DND-41 (cell line): Measurements from ENCODE around the gene RPL15.

Source experiments
- ATAC-seq: fragments of 200-7000 bp; cut with Tn5 transposase; 3 replicates; pipeline ENCODE4 v1.9.1; 2021; ENCODE audit warnings: low read depth; ENCODE audit not compliant: insufficient read depth
- DNase-seq: peaks from one replicate; pipeline ENCODE4 v3.0.0-alpha.2; 2020
- H2AFZ ChIP-seq: 2 replicates; pipeline ENCODE4 v1.6.0; 2012; ENCODE audit warnings: low read depth, low read length
- H3K27ac ChIP-seq: 2 replicates; pipeline ENCODE4 v1.5.1; 2012; ENCODE audit warnings: low read length, inconsistent platforms
- H3K27me3 ChIP-seq: fragments of 200-600 bp; sonication (generic); 2 replicates; pipeline ENCODE4 v1.6.0; 2012; ENCODE audit warnings: low read length, mild to moderate bottlenecking, inconsistent platforms; ENCODE audit not compliant: insufficient read depth, poor library complexity
- H3K36me3 ChIP-seq: 2 replicates; pipeline ENCODE4 v1.5.1; 2012; ENCODE audit warnings: low read length, inconsistent platforms; ENCODE audit not compliant: insufficient read depth
- H3K4me1 ChIP-seq: 2 replicates; pipeline ENCODE4 v1.5.1; 2012; ENCODE audit warnings: mild to moderate bottlenecking, low read length; ENCODE audit not compliant: insufficient read depth
- H3K4me2 ChIP-seq: 2 replicates; pipeline ENCODE4 v1.6.0; 2012; ENCODE audit warnings: mild to moderate bottlenecking, moderate library complexity, low read length, inconsistent platforms; ENCODE audit not compliant: insufficient read depth
- H3K4me3 ChIP-seq, 2 experiments: fragments of 200-600 bp in 1 of 2; shearing (Covaris generic) in 1 of 2; 2 replicates each; pipeline ENCODE4 v1.5.1; 2012 to 2016; ENCODE audit warnings: inconsistent platforms in 2 of 2, low read length in 2 of 2, mild to moderate bottlenecking in 2 of 2, low read depth in 1 of 2, moderate library complexity in 1 of 2
- H3K79me2 ChIP-seq: 2 replicates; pipeline ENCODE4 v1.6.0; 2012; ENCODE audit warnings: low read length, inconsistent platforms; ENCODE audit not compliant: insufficient read depth
- H3K9ac ChIP-seq: 2 replicates; pipeline ENCODE4 v1.6.0; 2012; ENCODE audit warnings: low read depth, mild to moderate bottlenecking, inconsistent platforms, low read length, moderate library complexity
- H3K9me3 ChIP-seq: 2 replicates; pipeline ENCODE4 v1.5.1; 2012; ENCODE audit warnings: low read length, moderate library complexity, mild to moderate bottlenecking, inconsistent platforms; ENCODE audit not compliant: insufficient read depth, severe bottlenecking
- H4K20me1 ChIP-seq: 2 replicates; pipeline ENCODE4 v1.6.0; 2012; ENCODE audit warnings: low read length; ENCODE audit not compliant: insufficient read depth
- CTCF ChIP-seq: IDR thresholded peaks from 2 replicates; pipeline ENCODE4 v1.5.1; 2012; ENCODE audit warnings: borderline replicate concordance, low read length, moderate library complexity, mild to moderate bottlenecking; ENCODE audit not compliant: poor library complexity, severe bottlenecking; ENCODE audit errors: extremely low read depth
- EZH2 ChIP-seq: IDR thresholded peaks from 3 replicates; pipeline ENCODE4 v1.6.1; 2012; ENCODE audit warnings: borderline replicate concordance, low read depth, mild to moderate bottlenecking, moderate library complexity, low read length, inconsistent platforms; ENCODE audit not compliant: severe bottlenecking

The RPL15 gene

DNA sequence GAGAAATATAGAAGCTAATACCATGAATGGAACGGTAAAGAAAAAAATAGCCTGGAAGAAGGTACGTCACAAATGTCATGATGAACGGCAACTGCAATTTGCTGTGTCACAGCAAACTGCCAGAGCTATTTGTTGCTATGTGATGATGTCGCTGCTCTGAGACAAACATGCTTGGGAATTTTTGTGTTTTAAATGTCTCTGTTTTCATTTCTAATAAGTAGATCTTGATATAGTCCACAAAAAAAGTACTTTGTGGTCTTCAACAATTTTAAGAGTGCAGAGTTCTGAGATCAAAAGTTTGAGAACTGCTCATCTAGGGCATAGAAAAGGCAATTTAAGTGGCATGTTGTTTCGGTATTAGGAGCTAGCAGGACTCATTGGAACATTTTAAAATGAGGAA is 23.8 kb downstream of the RPL15 start:
- Histone ChIP-seq H3K4me2 (no peak overlapping the region), H3K9ac (no peak overlapping the region), H3K9me3 (no peaks in the 10 kb centered on the region), H3K79me2 (no peaks in the 10 kb centered on the region), H3K4me3 (no peak overlapping the region), H2AFZ (no peak overlapping the region), H3K4me1 (peaks cover 6% of the 10 kb centered on the region), H3K36me3 (no peaks in the 10 kb centered on the region), H3K27ac (no peak overlapping the region), H3K27me3 (peaks cover 25% of the 10 kb centered on the region), H4K20me1 (no peaks in the 10 kb centered on the region)
- ATAC-seq, result no peak
- no peak for DNase-seq
- TF ChIP-seq EZH2 (no peak), CTCF (no peak)

GRCh38 chr3:23941440-23941839 is 24.5 kb downstream of the RPL15 start:
- Histone ChIP-seq H3K27ac (no peak overlapping the region), H2AFZ (no peak overlapping the region), H3K9me3 (no peaks in the 10 kb centered on the region), H3K9ac (no peak overlapping the region), H3K4me3 (no peak overlapping the region), H3K4me2 (no peak overlapping the region), H4K20me1 (peaks cover 4% of the 10 kb centered on the region; the same call in 1 of the 2 replicates), H3K79me2 (0 out of 2 replicates have a peak, but pooled peaks cover 2% of the 10 kb centered on the region), H3K4me1 (peaks cover 10% of the 10 kb centered on the region), H3K27me3 (peaks cover 25% of the 10 kb centered on the region), H3K36me3 (no peaks in the 10 kb centered on the region)
- TF ChIP-seq EZH2 (no peak), CTCF (no peak)
- DNase-seq, result no peak
- ATAC-seq, result no peak

DNA sequence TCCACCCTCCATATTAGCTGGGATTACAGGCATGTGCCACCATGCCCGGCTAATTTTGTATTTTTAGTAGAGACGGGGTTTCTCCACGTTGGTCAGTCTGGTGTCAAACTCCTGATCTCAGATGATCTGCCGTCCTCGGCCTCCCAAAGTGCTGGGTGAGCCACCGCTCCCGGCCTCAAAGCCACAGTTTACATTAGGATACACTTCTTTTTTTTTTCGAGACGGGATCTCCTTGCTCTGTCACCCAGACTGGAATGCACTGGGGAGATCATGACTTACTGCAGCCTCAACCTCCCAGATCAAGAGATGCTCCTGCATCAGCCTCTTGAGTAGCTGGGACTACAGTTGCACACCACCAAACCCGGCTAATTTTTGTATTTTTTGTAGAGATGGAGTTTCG is 25.6 kb downstream of the RPL15 start:
- no peak overlapping the region for H2AFZ ChIP-seq
- DNase-seq (no peak), ATAC-seq (no peak)
- no peak overlapping the region for H3K27ac ChIP-seq
- peaks cover 25% of the 10 kb centered on the region for H3K27me3 ChIP-seq
- H3K9ac ChIP-seq, result no peak overlapping the region
- H3K36me3 ChIP-seq, result no peaks in the 10 kb centered on the region
- H3K4me2 ChIP-seq, result no peak overlapping the region
- peaks cover 12% of the 10 kb centered on the region for H4K20me1 ChIP-seq
- TF ChIP-seq CTCF (no peak), EZH2 (no peak)
- peaks cover 19% of the 10 kb centered on the region for H3K4me1 ChIP-seq
- H3K79me2 ChIP-seq, result peaks cover 11% of the 10 kb centered on the region; the same call in 1 of the 2 replicates
- H3K9me3 ChIP-seq, result no peaks in the 10 kb centered on the region
- no peak overlapping the region for H3K4me3 ChIP-seq
